Effector CD8-positive, alpha-beta T cell (primary cell): ENCODE results near the gene ATP10A.
"Not testable (repeated sequence)": the region's sequence is repeated elsewhere in the genome, so short reads cannot be mapped to it uniquely, and the experiment has no call there.

ENCODE experiments used
- DNase-seq: peaks from one replicate; lab custom pipeline; 2025; lab: John Stamatoyannopoulos, UW

Gene ATP10A

DNA sequence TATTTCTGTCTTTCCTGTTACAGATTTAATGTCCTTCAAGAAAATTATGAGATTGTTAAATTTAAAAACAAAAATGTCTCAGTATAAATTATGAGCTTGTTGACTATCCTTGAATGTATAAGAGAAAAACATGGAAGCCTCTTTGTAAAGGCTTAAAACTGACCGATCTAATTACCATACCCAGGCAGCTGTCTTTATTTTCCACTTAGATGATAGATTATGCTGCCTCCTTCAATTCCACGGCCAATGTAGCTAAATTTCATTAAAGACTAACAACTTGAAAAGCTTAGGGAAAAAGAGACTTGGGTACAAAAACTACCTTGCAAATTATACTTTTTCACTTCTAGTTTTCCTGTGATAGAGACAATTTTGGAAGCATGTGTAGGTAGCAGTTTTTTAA is 88.3 kb downstream of the ATP10A start:
- DNase-seq = no peak

DNA sequence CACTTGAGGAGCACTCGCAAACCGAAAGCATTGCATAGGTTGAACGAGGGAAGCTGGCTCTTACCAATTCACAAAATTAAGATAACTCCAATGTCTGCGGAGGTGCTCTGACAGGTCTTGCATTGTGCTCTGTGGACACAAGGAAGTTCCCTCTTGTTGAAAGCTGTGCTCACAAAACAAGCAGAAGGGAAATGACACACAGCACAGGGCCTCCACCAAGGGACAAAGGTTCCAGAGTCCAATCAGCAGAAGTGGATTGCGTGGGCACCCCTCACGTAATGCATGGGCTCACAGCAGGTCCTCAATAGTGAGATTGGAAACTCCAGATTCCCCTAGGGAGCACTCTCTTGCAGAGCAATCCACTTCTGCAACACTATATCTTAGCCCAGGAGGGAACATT is 89.9 kb downstream of the ATP10A start:
- no peak for DNase-seq

DNA sequence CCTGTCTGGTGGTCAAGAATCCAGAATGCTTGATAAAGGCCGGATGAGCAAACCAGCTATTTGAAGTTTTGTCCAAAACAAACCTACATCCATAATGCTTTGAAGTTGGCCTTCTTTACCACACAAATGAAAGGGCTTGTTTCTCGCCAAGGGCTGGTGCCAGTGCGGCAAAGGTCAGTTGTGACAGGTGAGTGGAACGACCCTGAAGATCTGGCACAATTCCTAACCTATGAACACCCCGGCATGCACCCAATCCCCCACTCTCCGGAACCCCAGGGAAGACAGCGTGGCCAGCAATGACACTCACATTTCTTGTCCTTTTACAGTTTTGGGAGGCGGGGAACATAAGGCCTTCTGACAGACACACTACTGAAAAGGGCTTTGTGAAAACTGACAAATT is 90.6 kb downstream of the ATP10A start:
- no peak for DNase-seq

DNA sequence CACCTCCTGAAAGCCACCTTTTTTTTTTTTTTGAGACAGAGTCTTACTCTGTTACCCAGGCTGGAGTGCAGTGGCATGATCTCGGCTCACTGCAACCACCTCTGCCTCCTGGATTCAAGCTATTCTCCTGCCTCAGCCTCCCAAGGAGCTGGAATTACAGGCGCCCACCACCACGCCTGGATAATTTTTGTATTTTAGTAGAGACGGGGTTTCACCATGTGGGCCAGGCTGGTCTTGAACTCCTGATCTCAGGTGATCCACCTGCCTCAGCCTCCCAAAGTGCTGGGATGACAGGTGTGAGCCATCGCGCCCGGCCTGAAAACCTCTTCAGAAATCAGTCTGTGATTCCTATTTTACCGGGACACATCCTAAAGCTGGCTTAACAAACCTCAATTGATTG is 91.4 kb downstream of the ATP10A start:
- not testable (repeated sequence) for DNase-seq

DNA sequence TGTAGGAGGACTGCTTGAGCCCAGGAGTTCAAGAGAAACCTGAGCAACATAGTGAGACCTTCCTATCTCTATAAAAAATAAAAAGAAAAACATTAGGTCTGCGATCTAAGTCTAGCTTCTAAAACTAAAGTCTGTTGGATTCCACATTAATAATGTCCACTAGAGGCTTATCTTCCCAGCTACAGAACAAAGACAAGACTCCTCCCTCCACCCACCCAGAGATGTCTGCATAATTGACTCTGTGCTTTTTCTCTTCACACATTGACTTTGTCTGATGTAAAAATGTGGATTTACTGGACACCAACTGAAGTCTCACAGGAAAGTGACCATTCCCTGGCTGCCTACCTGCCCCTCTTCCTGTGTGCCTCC is 91.8 kb downstream of the ATP10A start:
- DNase-seq = no peak

DNA sequence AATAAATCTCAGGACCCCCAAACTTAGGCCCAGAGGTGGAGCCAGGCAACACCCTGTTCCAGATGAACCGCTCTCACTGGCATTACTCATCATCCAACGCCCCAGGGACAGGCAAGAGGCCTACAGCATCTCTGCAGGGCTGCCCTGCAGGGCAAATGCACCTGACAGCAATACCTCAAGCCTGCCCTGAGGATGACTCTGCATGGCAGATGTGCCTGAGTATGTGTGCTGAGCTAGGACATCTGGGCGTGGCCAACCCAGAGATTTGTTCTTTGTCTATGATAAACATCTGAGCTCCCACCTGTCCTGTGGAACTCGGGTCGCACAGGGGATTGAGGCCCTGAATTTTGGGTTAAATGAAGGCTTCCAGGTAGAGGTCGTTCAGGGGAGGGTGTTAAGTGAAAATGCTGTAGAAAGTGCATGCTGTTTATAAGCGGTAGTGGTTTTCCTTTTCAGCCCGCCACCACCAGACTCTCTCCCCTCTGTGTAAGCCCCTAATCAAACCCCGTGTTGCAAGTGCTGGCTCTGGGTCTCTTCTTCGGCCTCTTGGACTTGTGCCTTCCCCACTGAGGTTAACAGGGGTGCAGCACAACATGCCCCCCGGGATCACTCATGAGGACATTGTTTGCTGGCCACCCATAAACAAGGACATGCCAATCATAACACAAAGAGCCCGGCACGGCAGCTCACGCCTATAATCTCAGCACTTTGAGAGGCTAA is 92.3 kb downstream of the ATP10A start:
- DNase-seq = no peak

DNA sequence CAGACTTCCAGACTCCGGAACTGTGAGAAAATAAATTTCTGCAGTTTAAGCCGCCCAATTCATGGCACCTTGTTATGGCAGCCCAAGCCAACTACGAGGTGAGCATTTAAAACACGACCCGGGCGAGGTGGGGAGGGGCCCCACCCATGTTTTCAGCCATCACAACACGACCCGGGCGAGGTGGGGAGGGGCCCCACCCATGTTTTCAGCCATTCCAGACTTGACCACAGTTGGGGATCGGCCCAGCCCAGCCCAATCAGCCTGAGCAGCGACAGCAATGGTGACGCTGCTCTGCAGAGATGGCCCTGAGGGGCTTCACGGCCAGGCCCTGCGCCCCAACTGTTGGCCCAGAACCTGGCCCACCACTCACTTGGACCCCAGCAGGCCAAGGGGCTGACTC is 93.1 kb downstream of the ATP10A start:
- no peak for DNase-seq

DNA sequence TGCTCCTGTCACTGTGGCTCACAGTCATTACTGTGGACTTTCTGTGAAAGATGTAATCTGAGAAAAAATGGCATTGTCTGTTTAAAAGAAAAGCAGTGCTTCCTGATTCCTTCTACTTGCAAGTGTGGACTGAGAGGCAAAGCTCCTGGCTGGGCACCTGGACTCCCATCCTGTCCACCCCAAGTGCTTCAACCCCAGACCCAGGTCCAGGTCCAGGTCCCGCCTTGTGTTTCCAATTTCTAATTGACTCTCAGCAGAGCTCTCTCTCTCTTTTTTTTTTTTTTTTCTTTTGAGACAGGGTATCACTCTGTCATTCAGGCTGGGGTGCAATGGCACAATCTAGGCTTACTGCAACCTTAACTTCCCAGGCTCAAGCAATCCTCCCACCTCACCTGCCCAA is 94.9 kb downstream of the ATP10A start:
- DNase-seq = no peak

DNA sequence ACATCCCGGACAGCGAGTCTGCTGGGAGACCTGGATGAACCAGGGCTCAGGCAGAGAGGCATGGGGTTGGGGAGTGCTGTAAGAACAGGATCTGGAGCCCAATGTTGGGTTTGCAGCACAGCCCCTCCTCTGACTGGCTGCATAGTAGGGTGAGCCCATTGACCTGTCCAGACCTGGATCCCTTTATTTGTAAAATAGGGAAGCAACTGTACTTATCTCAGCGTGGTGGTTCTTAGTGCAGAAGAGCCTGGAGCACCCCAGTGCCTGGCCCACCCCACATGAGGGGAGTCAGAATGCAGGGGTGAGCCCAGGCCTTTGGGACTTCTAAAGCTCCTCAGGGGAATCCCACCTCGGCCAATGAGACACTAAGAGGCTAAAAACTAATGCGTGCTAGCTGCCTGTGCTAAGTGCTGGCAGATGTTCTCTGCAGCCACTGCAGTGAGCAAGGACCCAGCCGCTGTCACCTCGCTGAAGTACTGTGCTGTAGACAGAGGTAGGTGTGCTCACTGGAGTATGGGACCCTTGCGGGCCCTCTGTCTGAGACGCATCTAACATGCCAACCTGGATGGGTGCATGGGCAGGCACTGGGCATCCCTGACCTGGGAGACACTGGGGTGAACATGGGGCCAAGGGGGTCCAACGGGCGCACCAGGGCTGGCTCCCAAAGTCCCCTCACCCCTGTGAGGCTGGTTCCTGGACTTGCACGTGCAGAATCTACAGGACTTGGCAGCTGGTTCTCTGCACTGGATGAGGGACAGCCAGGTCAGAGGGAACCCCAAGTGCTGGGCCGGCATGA is 95.6 kb downstream of the ATP10A start:
- DNase-seq = no peak

DNA sequence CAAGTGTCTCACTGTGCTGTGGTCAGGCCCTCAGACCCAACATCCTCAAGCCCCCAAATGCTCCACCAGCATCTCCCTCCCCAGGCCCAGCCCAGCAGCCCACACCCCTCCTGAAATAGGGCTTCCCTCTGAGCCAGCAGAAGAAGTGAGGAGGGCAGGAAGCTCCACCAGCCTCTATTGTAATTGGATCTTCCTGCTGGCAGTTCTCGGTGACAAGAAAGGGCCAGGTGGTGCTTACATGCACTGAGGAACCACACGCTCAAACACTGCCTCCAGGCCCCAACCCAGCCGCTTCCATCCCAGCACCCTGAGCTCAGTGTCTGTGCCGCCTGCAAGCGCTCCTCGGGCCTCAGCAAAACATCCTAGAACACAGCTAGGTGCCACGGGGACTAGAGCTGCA is 96.7 kb downstream of the ATP10A start:
- no peak for DNase-seq

DNA sequence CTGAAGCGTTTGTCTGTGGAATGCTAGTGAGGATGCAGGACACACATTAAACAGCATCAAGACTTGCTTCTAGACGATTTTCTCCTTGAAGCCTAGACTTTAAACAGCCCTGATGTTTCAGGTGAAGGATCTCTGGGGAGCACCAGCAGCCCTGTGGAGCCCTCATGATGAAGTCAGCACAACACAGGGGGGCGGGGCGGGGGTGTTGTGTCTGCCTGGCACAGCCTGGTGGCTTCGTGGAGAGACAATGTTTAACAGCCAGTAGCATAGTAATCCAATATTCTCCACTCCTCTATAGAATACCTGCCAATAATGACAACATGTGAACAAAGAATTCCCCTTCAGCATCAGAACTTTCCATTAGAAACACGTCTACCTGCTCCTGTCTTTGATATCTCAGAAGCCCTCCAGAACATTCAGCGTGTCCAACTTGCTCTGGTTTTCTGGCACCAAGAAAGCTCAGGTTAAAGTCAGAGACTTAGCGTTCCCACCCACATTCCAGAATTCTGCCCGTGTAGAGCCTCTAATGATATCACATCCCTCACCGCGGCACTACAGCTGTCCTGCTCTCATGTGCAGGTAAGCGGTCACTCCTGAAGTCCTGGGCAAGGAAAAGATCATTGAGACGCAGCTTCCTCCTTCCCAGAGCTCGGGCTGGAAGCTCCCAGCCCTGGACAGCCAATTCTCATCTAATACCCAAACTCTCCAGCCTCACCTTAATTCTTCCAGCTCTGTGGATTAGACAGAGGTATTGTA is 98.0 kb downstream of the ATP10A start:
- DNase-seq = no peak

DNA sequence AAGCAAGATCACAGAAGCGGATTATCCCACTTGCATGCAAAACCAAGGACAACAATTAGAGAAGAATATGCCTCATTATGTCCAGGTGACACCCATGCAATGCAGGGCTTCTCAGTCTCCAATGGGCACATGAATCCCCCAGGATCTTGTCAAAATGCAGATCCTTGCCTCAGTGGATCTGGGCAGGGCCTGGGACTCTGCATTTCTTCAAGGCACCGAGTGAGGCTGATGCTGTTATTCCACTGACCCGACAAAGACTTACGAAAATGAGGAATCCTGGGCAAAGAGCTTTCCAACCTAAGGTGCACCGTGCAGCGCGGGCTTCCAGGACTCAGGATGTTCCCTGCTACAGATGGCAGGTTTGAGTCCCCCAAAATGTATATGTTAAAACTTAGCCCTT is 99.2 kb downstream of the ATP10A start:
- DNase-seq = no peak

DNA sequence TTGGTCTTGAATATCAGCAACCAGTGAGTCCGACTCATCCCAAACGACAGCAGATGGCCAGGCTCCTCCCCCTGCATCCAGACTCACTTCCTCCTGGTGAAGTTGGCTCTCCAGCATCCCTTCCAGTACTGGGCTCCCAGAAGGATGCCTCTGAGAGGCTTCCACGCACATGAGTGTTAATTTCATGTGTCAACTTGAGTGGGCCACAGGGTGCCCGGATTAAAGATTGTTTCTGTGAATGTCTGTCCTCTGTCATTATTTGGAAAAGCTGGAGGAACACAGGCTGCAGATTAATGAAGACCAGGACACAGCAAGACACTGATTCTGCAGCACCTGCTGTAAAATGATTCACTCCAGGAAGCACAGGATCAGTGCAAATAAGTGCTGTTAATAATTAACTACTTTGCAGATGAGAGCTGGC is 99.8 kb downstream of the ATP10A start:
- no peak for DNase-seq

DNA sequence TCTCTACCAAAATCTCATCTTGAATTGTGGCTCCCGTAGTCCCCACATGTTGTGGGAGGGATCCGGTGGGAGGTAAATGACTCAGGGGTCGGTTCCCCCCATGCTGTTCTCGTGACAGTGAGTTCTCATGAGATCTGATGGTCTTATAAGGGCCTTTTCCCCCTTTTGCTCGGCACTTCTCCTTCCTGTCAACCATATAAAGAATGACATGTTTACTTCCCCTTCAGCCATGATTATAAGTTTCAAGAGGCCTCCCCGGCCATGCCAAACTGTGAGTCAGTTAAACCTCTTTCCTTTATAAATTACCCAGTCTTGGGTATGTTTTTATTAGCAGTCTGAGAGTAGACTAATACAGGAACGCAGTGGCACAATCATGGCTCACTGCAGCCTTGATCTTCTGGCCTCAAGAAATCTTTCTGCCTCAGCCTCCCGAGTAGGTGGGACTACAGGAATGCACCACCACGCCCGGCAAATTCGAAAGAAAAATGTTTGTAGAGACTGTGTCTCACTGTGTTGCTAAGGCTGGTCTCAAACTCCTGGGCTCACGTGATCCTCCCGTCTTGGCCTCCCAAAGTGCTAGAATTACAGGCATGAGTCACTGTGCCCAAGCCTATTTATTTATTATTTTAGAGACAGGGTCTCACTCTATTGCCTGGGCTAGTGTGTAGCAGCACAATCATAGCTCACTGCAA is 101.0 kb downstream of the ATP10A start:
- DNase-seq = no peak

DNA sequence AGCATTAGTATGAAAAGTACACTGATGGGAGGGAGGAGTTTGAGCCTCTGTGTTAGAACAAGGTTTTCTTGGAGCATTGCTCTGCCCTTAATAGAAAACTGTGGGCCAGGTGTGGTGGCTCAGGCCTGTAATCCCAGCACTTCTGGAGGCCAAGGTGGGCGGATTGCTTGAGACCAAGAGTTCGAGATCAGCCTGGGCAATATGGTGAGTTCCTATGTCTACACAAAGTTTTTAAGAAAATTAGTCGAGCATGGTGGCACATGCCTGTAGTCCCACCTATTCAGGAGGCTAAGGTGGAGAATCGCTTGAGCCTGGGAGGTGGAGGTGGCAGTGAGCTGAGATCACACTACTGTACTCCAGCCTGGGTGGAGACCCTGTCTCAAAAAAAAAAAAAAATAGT is 103.7 kb downstream of the ATP10A start:
- DNase-seq = no peak

DNA sequence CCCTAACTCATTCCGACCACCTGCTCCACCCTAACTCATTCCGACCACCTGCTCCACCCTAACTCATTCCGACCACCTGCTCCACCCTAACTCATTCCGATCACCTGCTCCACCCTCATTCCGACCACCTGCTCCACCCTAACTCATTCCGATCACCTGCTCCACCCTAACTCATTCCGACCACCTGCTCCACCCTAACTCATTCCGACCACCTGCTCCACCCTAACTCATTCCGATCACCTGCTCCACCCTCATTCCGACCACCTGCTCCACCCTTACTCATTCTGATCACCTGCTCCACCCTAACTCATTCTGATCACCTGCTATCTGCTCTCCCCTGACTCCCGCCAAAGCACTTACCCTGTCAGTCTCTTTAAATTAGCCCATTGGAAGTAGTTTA is 104.5 kb downstream of the ATP10A start:
- DNase-seq = not testable (repeated sequence)

DNA sequence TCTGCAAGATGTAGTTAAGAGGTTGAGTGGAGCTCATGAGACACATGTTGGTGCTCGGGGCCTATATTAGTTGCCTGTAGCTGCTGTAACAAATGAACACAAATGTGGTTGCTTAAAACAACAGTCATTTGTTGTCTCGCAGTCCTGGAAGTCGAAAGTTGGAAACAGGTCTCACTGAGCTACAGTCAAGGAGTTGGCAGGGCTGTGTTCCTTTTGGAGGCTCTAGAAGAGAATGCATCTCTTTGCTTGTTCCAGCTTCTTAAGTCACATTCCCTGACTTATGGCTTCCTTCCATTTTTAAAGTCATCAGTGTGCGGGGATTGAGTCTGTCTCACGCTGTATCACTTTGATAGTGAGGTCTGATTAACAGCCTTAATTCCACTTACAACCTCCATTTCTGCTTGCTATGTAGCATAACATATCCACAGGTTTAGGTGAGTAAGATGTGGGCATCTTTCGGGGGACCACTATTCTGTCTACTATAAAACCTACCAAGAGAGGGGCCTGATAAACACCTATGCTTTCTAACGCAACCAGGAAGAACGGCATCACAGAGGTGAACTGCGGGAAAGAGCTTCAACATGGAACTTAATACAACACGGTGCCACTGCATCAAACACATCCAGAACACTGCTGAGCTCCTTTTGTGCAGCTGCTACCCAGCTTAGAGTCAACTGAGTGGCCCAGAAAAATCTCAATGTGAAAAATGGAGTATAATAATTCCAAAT is 119.4 kb downstream of the ATP10A start:
- no peak for DNase-seq

DNA sequence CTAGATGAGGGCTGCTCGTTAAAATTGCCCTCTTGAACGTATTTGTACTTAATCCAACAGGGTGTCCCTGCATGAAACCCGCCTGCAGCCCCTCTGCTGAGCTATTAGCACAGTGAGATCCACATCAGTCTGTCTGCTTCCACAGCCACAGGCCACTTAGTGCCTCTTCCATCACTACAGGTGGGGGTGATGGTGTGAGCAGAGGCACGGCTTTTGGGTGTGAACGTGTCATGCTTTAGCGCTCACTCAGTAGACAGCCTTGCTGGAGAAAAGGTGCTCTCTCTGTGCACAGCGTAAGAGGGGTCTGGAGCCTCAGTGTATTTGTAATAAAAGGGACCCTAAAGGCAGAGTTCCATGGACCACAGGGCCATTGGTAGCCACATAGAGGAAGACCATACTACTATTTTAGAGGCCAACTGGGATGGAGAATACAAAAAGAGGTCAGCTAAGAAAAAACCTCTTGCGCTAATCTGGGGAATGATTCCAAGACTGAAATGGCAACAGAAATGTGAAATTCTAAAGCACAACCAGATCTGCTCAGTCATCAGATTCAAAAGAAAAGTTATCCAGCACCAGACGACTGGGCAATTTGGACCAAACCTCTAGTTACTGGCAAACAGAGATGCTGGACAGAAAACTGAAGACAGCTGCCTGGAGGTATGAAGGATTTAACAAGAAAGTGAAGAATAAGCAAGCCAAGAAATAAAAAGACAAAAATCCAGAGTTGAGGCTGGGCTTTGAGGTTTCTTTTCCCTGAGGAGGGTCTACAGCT is 120.2 kb downstream of the ATP10A start:
- DNase-seq = no peak

DNA sequence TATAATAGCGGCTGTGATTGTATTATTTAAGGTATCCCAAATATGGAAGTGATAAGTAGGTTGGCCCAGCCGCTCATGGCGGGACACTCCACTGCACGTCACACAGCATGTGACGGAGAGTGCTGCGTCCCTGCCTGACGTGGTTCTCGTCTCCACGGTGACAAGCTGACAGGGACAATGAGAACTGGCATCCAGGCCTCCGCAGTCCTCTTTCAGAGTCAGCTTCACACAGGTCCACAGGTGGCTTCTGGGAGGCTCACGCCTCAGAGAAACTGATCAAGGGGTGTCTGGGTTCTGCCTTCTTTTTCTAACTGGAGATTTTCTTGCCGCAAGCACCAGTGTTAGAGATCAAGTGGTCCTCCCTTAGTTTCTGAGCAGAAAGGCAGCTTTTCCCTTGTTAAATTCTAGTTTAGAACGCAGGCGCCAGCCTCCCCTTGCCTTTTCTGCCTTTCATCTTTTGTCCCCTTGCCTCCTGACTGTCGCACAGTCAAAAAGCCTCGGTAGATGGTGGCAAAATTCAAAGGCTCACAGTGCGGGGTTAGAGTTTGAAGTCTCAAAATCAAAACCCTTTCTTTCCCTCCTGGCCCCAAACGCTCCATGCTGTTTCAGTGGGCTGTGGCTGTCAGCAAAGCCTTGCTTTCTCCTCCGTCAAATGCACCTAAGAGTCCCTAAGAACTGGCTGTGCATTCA is 120.9 kb downstream of the ATP10A start:
- DNase-seq = no peak

DNA sequence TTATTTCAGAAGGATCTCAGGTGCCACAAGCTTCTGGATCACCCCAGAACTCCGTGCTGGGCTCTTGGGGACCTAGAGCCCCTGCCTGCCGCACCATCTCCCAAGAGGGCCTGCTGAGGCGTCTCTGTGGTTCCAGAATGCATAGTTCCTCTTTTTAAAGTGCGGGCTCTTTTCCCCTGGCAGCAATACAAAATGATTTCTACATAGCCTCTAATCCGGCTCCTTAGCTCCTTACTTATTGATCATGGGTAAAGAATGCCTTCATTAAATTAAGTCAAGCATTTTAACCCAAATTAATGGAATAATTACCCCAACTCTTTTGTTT is 121.9 kb downstream of the ATP10A start:
- no peak for DNase-seq
